NOMO-1 treated with dmso at 0.1 percent for 144 hours (cell line): Measurements from ENCODE around the gene APELA.
"Not testable (repeated sequence)": the region's sequence is repeated elsewhere in the genome, so short reads cannot be mapped to it uniquely, and the experiment has no call there.

Source experiments
- DNase-seq: peaks from one replicate; lab custom pipeline; 2025; ENCODE audit not compliant: unreplicated experiment; lab: John Stamatoyannopoulos, UW

The APELA gene

DNA sequence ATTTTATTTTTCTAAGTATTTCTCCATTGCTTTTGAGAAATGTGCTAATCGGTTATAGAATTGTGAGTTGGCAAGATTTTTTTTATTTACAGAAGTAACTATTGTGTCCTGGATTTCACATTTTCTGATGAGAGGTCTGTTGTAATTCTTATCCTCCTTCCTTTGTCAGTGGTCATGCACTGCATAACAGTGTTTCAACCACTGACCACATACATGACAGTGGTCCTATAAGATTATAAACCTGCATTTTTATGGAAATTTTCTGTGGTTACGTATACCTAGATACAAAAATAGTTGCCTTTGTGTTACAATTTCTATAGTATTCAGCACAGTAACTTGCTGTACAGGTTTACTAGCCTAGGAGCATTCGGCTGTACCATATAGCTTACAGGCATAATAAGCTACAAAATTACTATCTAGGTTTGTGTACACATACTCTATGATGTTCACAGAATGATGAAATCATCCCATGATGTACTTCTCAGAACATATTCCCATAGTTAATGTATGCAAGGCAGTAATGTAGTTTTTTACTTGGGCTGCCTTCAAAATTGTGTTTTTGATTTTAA, 47.8 kb downstream of the APELA start:
- no peak for DNase-seq

DNA sequence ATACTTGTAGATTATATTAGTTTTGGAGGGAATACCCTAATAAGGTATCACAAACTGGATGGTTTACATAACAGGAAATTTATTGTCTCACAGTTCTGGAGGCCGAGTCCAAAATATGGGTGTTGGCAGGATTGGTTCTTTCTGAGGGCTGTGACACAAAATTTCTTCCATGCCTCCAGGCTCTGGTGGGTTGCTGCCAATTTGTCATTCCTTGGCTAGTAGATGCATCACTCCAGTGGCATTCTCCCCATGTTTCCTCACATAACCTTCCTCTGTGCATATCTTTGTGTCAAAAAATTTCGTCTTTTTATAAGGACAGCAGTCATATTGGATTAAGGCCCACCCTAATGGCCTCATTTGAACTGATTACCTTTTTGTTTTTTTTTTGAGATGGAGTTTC, 49.3 kb downstream of the APELA start:
- DNase-seq = no peak

DNA sequence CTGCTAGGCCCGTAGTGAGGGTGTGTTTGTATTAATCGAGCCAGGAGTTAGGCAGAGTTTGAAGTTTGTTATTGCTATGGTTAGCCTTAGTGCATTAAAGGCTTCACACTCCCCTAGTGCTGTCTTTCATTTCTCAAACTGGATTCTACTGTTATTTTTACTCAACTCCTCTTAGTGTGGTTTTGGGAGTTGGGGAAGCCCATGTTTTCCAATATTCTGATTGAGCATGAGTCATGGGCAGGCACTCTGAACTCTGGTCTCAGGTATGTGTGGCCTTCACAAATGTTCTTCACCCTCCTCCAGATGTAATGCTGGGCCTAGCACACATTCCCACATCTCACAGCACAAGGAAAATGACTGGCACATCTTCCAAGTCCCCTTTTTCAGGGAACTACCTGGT, 50.1 kb downstream of the APELA start:
- not testable (repeated sequence) for DNase-seq

DNA sequence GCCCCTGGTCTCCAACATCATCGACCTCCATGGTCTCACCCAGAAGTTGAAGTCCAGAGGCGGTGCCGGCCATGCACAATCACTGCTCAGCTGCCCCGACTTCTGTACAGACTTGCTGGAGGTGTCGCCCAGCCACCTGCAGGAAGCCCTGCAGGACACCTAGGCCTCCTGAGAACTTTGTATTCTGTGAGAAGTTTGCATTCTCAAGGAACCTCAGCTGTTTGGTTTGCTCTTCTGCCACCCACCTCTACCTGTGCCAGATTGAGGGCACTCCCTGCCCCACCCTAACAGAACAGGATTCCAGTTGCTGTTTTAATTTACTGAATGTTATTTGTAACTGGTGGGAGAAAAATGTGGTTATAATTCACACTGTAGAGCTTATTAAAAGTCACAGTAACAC, 53.7 kb downstream of the APELA start:
- no peak for DNase-seq

DNA sequence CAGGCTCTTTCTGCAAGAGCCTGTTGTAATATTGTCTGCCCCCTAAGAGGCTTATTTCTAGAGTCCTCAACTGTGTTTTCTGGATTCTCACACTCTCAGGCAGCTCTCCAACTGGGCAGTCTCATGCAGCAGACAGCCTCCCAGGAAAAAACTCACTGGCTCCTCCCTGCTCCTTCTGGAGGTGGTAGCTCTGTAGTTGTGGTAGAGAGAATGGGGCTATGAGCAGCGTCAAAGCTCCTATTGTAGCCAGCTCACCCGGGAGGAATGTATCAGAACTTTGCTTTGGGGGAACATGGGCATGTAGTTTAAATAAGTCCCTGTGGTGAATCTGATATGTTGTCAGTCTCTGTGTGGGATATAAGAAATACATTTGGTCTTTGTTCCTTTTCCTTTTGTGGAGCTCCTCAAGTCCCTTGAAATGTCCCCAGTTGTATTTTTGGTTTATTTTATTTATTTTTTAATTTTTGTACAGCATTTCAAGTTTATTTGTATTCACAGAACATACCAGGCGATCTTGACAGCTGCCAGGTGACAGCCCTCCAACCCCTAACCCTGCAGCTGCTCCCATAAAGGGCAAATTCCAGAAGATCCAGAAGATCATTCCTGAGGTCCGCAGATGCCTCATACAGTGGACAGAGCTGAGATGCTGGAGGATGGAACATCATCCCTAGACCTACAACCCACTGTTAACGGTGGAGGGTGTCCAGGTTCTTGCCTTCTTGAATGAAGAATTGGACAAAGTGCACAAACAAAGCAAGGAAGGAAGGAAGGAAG, 54.8 kb downstream of the APELA start:
- no peak for DNase-seq

DNA sequence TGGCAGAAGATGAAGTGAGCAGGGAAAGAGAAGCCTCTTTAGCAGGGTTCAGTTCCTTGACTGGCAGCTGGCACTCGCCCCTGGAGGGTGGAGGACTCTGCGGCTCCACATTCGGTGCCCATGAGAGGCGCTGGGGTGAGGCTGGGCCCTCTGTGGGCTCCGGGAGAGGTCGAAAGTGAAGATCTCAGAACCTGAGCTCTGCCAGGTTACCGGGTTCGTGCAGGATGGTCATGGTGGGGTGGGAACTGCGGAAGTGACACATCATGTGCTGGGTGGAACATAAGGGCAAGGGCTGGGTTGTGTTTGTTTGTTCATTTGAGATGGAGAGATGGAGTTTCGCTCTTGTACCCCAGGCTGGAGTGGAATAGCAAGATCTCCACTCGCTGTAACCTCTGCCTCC, 56.3 kb downstream of the APELA start:
- DNase-seq = no peak

DNA sequence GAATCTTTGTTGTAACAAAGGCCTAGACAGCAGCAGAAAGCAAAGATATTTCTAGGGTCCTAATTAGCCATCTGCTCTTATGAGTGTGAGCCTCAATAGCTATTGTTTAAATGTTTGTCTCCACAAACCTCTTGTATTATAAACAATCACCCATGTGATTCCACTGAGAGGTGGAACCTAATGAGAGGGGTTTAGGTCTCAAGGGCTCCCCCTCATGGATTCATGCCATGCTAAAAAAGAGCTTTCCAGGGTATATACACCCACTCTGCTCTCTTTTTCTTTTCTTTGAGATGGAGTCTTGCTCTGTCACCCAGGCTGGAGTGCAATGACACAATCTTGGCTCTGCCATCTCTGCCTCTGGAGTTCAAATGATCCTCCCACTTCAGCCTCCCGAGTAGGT, 58.4 kb downstream of the APELA start:
- DNase-seq = no peak

DNA sequence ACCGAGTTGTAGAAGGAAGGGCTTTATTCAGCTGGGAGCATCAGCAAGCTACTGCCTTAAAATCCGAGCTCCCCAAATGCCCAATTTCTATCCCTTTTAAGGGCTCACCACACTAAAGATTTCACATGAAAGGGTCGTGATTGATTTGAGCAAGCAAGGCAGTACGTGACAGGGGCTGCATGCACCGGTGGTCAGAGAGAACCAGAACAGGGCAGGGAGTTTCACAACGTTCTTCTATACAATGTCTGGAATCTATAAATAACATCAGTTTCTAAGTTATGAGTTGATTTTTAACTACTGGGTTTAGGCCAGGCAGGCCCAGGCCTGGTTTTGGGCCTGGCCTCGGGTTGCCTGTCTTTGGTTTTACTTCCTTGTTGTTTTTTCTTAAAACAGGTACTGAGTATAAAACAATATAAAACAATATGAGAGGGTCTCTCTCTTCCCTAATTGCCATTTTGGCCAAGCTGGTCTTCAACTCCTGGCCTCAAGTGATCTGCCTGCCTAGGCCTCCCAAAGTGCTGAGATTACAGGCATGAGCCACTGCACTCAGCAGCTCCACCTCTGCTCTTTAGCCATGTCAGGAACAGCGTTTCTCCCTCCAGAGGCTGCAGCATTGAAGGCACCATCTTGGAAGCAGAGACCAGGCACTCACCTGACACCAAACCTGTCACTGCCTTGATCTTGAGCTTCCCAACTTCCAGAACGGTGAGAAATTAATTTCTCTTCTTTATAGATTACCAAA, 59.1 kb downstream of the APELA start:
- DNase-seq = not testable (repeated sequence)

DNA sequence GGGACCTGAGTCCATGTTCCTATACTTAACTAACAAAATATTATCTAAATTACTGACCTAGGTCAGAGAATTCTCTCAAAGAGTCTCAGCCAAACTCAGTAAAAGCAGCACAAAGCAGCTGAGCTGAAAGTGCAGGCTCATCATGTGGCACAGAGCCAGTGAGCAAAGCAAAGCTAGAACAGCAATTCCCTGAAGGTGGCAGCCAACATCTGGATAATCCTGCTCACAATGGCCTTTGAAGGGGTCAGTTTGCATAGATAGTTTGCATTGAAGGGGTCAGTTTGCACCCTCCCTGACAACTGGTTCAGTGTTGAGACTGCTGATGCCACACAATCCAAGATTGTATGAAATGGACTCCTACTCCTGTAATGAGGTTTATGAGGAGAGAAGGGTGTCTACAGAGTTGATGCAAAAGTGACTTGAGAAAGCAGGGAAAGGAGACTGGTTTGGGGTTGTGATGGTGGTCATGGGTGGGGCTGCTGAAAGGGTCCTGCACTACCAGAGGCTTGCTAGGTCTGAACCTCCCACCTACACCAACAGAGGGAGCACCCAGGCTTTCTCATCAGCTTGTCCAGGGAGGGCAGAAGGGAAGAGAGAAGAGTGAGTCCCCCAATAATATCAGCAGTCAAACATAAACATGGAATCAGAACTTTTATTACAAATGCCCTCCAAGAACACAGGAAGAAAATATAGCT, 60.7 kb downstream of the APELA start:
- DNase-seq = no peak

DNA sequence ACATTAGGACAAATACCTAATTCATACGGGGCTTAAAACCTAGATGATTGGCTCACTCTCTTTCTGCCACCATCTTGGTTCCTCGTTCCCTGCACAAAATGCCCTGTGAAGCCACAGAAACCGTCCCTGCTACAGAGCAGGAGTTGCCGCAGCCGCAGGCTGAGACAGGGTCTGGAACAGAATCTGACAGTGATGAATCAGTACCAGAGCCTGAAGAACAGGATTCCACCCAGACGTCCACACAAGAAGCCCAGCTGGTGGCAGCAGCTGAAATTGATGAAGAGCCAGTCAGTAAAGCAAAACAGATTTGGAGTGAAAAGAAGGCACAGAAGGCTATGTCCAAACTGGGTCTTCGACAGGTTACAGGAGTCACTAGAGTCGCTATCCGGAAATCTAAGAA, 66.2 kb downstream of the APELA start:
- DNase-seq = no peak

DNA sequence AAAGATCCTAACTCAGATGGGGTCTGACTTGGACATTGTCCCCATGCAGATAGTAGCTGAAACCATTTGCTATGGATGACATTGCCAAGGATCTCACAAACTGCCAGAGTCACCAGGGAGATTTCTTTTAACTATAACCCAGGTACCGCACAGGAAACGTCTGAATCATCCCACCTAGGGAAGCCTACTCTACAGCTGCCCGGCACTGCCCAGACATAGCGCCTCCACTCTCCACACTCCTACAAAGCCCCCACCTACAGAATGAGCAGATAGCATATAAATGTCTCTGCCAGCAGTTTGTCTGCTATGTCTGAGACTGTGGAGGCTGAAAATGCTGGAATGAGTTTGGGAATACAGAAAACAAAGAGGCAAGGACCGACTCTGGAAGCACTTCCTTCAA, 68.2 kb downstream of the APELA start:
- no peak for DNase-seq

DNA sequence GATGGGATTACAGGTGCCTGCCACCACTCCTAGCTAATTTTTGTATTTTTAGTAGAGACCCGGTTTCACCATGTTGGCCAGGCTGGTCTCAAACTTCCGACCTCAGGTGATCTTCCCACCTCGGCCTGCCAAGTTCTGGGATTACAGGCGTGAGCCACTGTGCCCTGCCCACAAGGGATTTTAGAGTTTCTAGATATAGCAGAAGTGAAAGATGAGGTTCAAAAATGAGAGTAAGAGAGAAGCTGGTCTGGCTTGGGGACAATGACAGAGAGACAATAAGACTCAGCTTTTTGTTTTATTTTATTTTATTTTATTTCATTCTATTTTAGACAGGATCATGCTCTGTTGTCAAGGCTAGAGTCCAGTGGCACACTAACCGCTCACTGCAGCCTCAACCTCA, 69.8 kb downstream of the APELA start:
- DNase-seq = no peak
